H9 (cell line): ENCODE measurements around the gene KLK15. TPM values are rescaled to one million over a fixed set of nuclear protein-coding genes. Genes with fewer than 3 reads are reported as not detected.

Experiments
- DNase-seq: peaks from one replicate; pipeline ENCODE4 v3.0.0-alpha.2; 2017
- H2AFZ ChIP-seq: one replicate; pipeline ENCODE4 v1.6.1; 2013; ENCODE audit warnings: mild to moderate bottlenecking, low read length, control low read depth, moderate library complexity
- H2AK5ac ChIP-seq: 2 replicates; pipeline ENCODE4 v1.6.1; 2013; ENCODE audit warnings: low read length, control low read depth, mixed read lengths; ENCODE audit not compliant: insufficient read length
- H2BK120ac ChIP-seq: one replicate; pipeline ENCODE4 v1.6.1; 2013; ENCODE audit warnings: low read depth, mild to moderate bottlenecking, low read length, control low read depth, inconsistent platforms; ENCODE audit not compliant: poor library complexity, severe bottlenecking
- H2BK12ac ChIP-seq: 2 replicates; pipeline ENCODE4 v1.6.1; 2013; ENCODE audit warnings: low read length, control low read depth, mixed read lengths, low read depth; ENCODE audit not compliant: insufficient read length
- H2BK15ac ChIP-seq: 2 replicates; pipeline ENCODE4 v1.6.1; 2013; ENCODE audit warnings: low read depth, low read length, control low read depth
- H2BK20ac ChIP-seq: one replicate; pipeline ENCODE4 v1.6.1; 2013; ENCODE audit warnings: low read depth, mild to moderate bottlenecking, low read length, control low read depth, inconsistent platforms; ENCODE audit not compliant: poor library complexity, severe bottlenecking
- H2BK5ac ChIP-seq: 2 replicates; pipeline ENCODE4 v1.6.1; 2013; ENCODE audit warnings: low read length, control low read depth, mixed read lengths; ENCODE audit not compliant: insufficient read length
- H3K14ac ChIP-seq: 2 replicates; pipeline ENCODE4 v1.6.1; 2013; ENCODE audit warnings: low read length, control low read depth; ENCODE audit not compliant: insufficient read depth
- H3K18ac ChIP-seq: 2 replicates; pipeline ENCODE4 v1.6.1; 2013; ENCODE audit warnings: low read depth, mild to moderate bottlenecking, mixed read lengths, low read length, control low read depth; ENCODE audit not compliant: insufficient read length
- H3K23ac ChIP-seq: 2 replicates; pipeline ENCODE4 v1.6.1; 2013; ENCODE audit warnings: low read length, control low read depth, mixed read lengths, low read depth; ENCODE audit not compliant: insufficient read length
- H3K23me2 ChIP-seq: 2 replicates; pipeline ENCODE4 v1.6.1; 2013; ENCODE audit warnings: low read depth, mild to moderate bottlenecking, mixed read lengths, low read length, control low read depth; ENCODE audit not compliant: insufficient read length, poor library complexity, severe bottlenecking
- H3K27ac ChIP-seq: 2 replicates; pipeline ENCODE4 v1.5.1; 2013; ENCODE audit warnings: low read length, control low read depth, mixed read lengths, low read depth; ENCODE audit not compliant: insufficient read length
- H3K27me3 ChIP-seq: 2 replicates; pipeline ENCODE4 v1.6.1; 2013; ENCODE audit warnings: low read length, control low read depth, inconsistent platforms; ENCODE audit not compliant: insufficient read depth
- H3K4ac ChIP-seq: 2 replicates; pipeline ENCODE4 v1.6.1; 2013; ENCODE audit warnings: low read depth, mild to moderate bottlenecking, control low read depth, inconsistent platforms, low read length, moderate library complexity
- H3K4me1 ChIP-seq: 2 replicates; pipeline ENCODE4 v1.6.1; 2013; ENCODE audit warnings: low read length, control low read depth, inconsistent platforms; ENCODE audit not compliant: insufficient read depth
- H3K4me2 ChIP-seq: 2 replicates; pipeline ENCODE4 v1.6.1; 2013; ENCODE audit warnings: low read length, control low read depth, mixed read lengths; ENCODE audit not compliant: insufficient read length, insufficient read depth
- H3K56ac ChIP-seq: 2 replicates; pipeline ENCODE4 v1.6.1; 2013; ENCODE audit warnings: low read depth, mild to moderate bottlenecking, mixed read lengths, low read length, control low read depth; ENCODE audit not compliant: insufficient read length
- H3K79me1 ChIP-seq: 2 replicates; pipeline ENCODE4 v1.6.1; 2013; ENCODE audit warnings: low read depth, mild to moderate bottlenecking, moderate library complexity, low read length, control low read depth, inconsistent platforms; ENCODE audit not compliant: insufficient read depth, poor library complexity, severe bottlenecking
- H3K79me2 ChIP-seq: 2 replicates; pipeline ENCODE4 v1.6.1; 2013; ENCODE audit warnings: low read length, control low read depth, inconsistent platforms; ENCODE audit not compliant: insufficient read depth
- H3K9ac ChIP-seq: 2 replicates; pipeline ENCODE4 v1.6.1; 2013; ENCODE audit warnings: low read length, control low read depth, mixed read lengths; ENCODE audit not compliant: insufficient read length; ENCODE audit errors: extremely low read depth
- H3K9me3 ChIP-seq: one replicate; pipeline ENCODE4 v1.6.1; 2013; ENCODE audit warnings: low read depth, low read length, inconsistent platforms; ENCODE audit not compliant: control insufficient read depth
- H3T11ph ChIP-seq: one replicate; pipeline ENCODE4 v1.6.1; 2013; ENCODE audit warnings: mild to moderate bottlenecking, low read length, control low read depth, inconsistent platforms
- H4K20me1 ChIP-seq: one replicate; pipeline ENCODE4 v1.6.1; 2013; ENCODE audit not compliant: control insufficient read depth, insufficient read length, insufficient read depth
- H4K5ac ChIP-seq: 2 replicates; pipeline ENCODE4 v1.6.1; 2013; ENCODE audit warnings: low read depth, mild to moderate bottlenecking, mixed read lengths, low read length, control low read depth; ENCODE audit not compliant: insufficient read length
- H4K8ac ChIP-seq: replicated peaks from 2 replicates; pipeline ENCODE4 v1.6.1; 2013; ENCODE audit warnings: low read length, control low read depth, mixed read lengths, low read depth; ENCODE audit not compliant: insufficient read length
- H4K91ac ChIP-seq: 2 replicates; pipeline ENCODE4 v1.6.1; 2013; ENCODE audit warnings: low read depth, mild to moderate bottlenecking, moderate library complexity, mixed read lengths, low read length, control low read depth; ENCODE audit not compliant: insufficient read length
- H3K27ac Mint-ChIP-seq, 3 experiments: 2 replicates in 2 of 3; 3 replicates in 1 of 3; pipeline ENCODE4 v1.8.0; 2020 to 2021; ENCODE audit warnings: mixed read lengths in 3 of 3, mild to moderate bottlenecking in 1 of 3, moderate library complexity in 1 of 3
- H3K27me3 Mint-ChIP-seq: 2 replicates; pipeline ENCODE4 v1.8.0; 2021; ENCODE audit warnings: low read depth, mild to moderate bottlenecking, moderate library complexity, mixed read lengths
- H3K36me3 Mint-ChIP-seq, 3 experiments: 2 replicates in 2 of 3; 3 replicates in 1 of 3; pipeline ENCODE4 v1.8.0; 2020 to 2021; ENCODE audit warnings: low read depth in 3 of 3, mixed read lengths in 3 of 3; ENCODE audit not compliant: insufficient read depth in 1 of 3
- H3K4me1 Mint-ChIP-seq, 2 experiments: 2 replicates each; pipeline ENCODE4 v1.8.0; 2020; ENCODE audit warnings: mixed read lengths in 2 of 2
- H3K4me3 Mint-ChIP-seq, 2 experiments: 2 replicates in 1 of 2; 3 replicates in 1 of 2; pipeline ENCODE4 v1.8.0; 2020 to 2021; ENCODE audit warnings: mild to moderate bottlenecking in 2 of 2, mixed read lengths in 2 of 2, moderate library complexity in 1 of 2
- H3K9me3 Mint-ChIP-seq, 2 experiments: 2 replicates in 1 of 2; 3 replicates in 1 of 2; pipeline ENCODE4 v1.8.0; 2020; ENCODE audit warnings: mild to moderate bottlenecking in 2 of 2, mixed read lengths in 2 of 2, moderate library complexity in 1 of 2
- CTCF ChIP-seq: fragments of 200-600 bp; sonication (generic); conservative IDR thresholded peaks from 3 replicates; pipeline ENCODE4 v1.8.0; 2021; ENCODE audit warnings: antibody characterized with exemption, mild to moderate bottlenecking
- WGBS: extraction: QIAGEN DNeasy Blood & Tissue Kit; methylation state at CpG from one replicate; pipeline ENCODE4 v1.1.7; 2013; ENCODE audit warnings: missing lambda C conversion rate, low lambda C conversion rate, mixed read lengths; ENCODE audit not compliant: insufficient read length; ENCODE audit errors: extremely low coverage; 5-methylcytosine and 5-hydroxymethylcytosine counted together
- total RNA-seq: library from RNA; stranded (reverse); gene quantifications from 2 replicates; pipeline ENCODE4 v1.2.1, GENCODE V29; 2021

The KLK15 gene
- total RNA-seq, 1 experiment from 2014 or later, result not detected

GRCh38 chr19:50794074-50794875 is 39.1 kb downstream of the KLK15 start:
- H4K5ac ChIP-seq, result no peak overlapping the region
- no peak for DNase-seq
- no peak overlapping the region for H3K4me3 Mint-ChIP-seq
- H3K27ac Mint-ChIP-seq, result no peak overlapping the region
- no peak overlapping the region for H2BK5ac ChIP-seq
- H3K14ac ChIP-seq, result no peak overlapping the region
- H2AK5ac ChIP-seq, result no peak overlapping the region
- no peaks in the 10 kb centered on the region for H3K9me3 Mint-ChIP-seq
- H3K23me2 ChIP-seq, result no peaks in the 10 kb centered on the region
- H3T11ph ChIP-seq, result no peak overlapping the region
- WGBS, result no CpG with 5 or more reads among the region's 16 CpGs
- H3K4ac ChIP-seq, result no peak overlapping the region
- H3K4me1 ChIP-seq, result no peaks in the 10 kb centered on the region
- H2BK120ac ChIP-seq, result no peak overlapping the region
- peaks cover 13% of the 10 kb centered on the region for H3K27me3 Mint-ChIP-seq
- H3K79me2 ChIP-seq, result no peaks in the 10 kb centered on the region
- H2BK12ac ChIP-seq, result no peak overlapping the region
- no peak overlapping the region for H3K9ac ChIP-seq
- H3K56ac ChIP-seq, result no peak overlapping the region
- no peak overlapping the region for H3K27ac ChIP-seq
- H3K23ac ChIP-seq, result no peak overlapping the region
- H3K79me1 ChIP-seq, result no peaks in the 10 kb centered on the region
- H3K18ac ChIP-seq, result no peak overlapping the region
- no peak overlapping the region for H2AFZ ChIP-seq
- H4K20me1 ChIP-seq, result no peaks in the 10 kb centered on the region
- peaks cover 13 to 42% (median 24%) of the 10 kb centered on the region in 3 experiments; a peak in 6 of 7 replicates for H3K36me3 Mint-ChIP-seq
- no peak overlapping the region for H3K4me2 ChIP-seq
- peaks cover 9 to 10% of the 10 kb centered on the region in 2 experiments for H3K4me1 Mint-ChIP-seq
- H3K27me3 ChIP-seq, result no peaks in the 10 kb centered on the region
- no peak for TF ChIP-seq CTCF
- no peaks in the 10 kb centered on the region for H3K9me3 ChIP-seq
- no peak overlapping the region for H4K91ac ChIP-seq
- H2BK20ac ChIP-seq, result no peak overlapping the region
- no peak overlapping the region for H2BK15ac ChIP-seq
- no peak overlapping the region for H4K8ac ChIP-seq
